Stomach (tissue), 4 donors: ENCODE data around the gene ILF3.

ENCODE experiments used
- CTCF ChIP-seq, 7 experiments: fragments of 450-650 bp in 4 of 7; fragments of 200-600 bp in 3 of 7; sonication (generic) in 3 of 7; IDR thresholded peaks; one replicate each; pipeline ENCODE4 v1.5.1; 2016 to 2019; ENCODE audit warnings: antibody characterized with exemption in 7 of 7, control low read depth in 2 of 7, mild to moderate bottlenecking in 1 of 7
- EP300 ChIP-seq: sonication (generic); formaldehyde crosslinking; IDR thresholded peaks from one replicate; pipeline ENCODE4 v1.6.1; 2017; ENCODE audit warnings: antibody characterized with exemption
- POLR2A ChIP-seq, 4 donors: fragments of 450-650 bp; IDR thresholded peaks; one replicate each; pipeline ENCODE4 v1.6.1; 2016; ENCODE audit warnings: antibody characterized with exemption in 4 of 4, control low read depth in 2 of 4, mild to moderate bottlenecking in 1 of 4, moderate library complexity in 1 of 4
- POLR2AphosphoS5 ChIP-seq, 3 donors: sonication (generic); formaldehyde crosslinking; IDR thresholded peaks; one replicate each; pipeline ENCODE4 v1.6.1; 2016; ENCODE audit warnings: antibody characterized with exemption in 3 of 3

DNA sequence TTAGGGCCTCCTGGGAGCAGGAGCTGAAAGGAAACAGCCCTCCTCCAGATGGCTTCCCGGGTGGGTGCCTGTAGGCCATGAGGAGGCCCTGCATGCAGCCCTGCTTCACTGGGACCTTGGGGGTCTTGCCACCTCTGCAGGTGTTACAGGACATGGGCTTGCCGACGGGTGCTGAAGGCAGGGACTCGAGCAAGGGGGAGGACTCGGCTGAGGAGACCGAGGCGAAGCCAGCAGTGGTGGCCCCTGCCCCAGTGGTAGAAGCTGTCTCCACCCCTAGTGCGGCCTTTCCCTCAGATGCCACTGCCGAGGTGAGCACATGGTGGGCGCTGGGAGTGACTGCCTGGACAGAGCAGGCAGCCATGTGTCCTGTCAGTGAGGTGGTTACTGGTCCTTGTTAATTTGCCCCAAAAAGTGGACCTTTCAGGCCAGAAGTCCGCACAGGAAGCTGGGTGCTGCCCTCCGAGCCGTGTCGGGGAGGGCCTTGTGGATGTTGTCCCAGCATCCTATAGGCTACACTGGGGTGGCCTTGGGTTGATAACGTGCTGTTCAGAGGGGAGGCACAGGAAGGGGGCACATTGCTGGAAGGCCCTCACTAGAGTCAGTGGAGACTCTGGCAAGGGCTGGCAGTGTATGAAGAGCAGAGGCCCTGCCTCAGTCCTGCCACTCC, 28.4 kb downstream of the ILF3 start:
- TF ChIP-seq POLR2AphosphoS5 (IDR thresholded peaks at IDR 0.05) (no peak), POLR2A (IDR thresholded peaks at IDR 0.05) (no peak), CTCF (IDR thresholded peaks at IDR 0.05) (no peak), EP300 (no peak)
